Stomach (tissue), 9 donors: Measurements from ENCODE around the gene CDK3. TPM values are rescaled to one million over a fixed set of nuclear protein-coding genes. Genes with fewer than 3 reads are reported as not detected.

Experiments used
- DNase-seq, 2 donors: peaks; one replicate each; pipeline versions ENCODE4 v3.0.0 to v3.0.0-alpha.2; 2013 to 2019
- H3K27ac ChIP-seq, 5 donors: fragments of 200-600 bp in 4 of 5; sonication (generic) in 4 of 5; one replicate each; pipeline ENCODE4 v1.5.1; 2013 to 2019; ENCODE audit warnings: mild to moderate bottlenecking in 1 of 5, moderate library complexity in 1 of 5
- H3K27me3 ChIP-seq, 3 donors: fragments of 200-600 bp; sonication (generic); one replicate each; pipeline ENCODE4 v1.5.1; 2017 to 2019; ENCODE audit warnings: mixed run types in 1 of 3
- H3K36me3 ChIP-seq, 4 donors: fragments of 200-600 bp; sonication (generic); 1 replicate in 3 of 4; 2 replicates in 1 of 4; pipeline ENCODE4 v1.5.1; 2016 to 2019
- H3K4me1 ChIP-seq, 4 donors: fragments of 200-600 bp; sonication (generic); one replicate each; pipeline ENCODE4 v1.5.1; 2016 to 2019
- H3K4me3 ChIP-seq, 4 donors: fragments of 200-600 bp; sonication (generic) in 3 of 4; one replicate each; pipeline ENCODE4 v1.5.1; 2016 to 2019; ENCODE audit warnings: mild to moderate bottlenecking in 1 of 4
- H3K9me3 ChIP-seq, 4 donors: fragments of 200-600 bp; sonication (generic); one replicate each; pipeline ENCODE4 v1.5.1; 2016 to 2019
- EP300 ChIP-seq: sonication (generic); formaldehyde crosslinking; IDR thresholded peaks from one replicate; pipeline ENCODE4 v1.6.1; 2017; ENCODE audit warnings: antibody characterized with exemption
- POLR2A ChIP-seq, 4 donors: fragments of 450-650 bp; IDR thresholded peaks; one replicate each; pipeline ENCODE4 v1.6.1; 2016; ENCODE audit warnings: antibody characterized with exemption in 4 of 4, control low read depth in 2 of 4, mild to moderate bottlenecking in 1 of 4, moderate library complexity in 1 of 4
- POLR2AphosphoS5 ChIP-seq, 3 donors: sonication (generic); formaldehyde crosslinking; IDR thresholded peaks; one replicate each; pipeline ENCODE4 v1.6.1; 2016; ENCODE audit warnings: antibody characterized with exemption in 3 of 3
- WGBS, 5 donors: extraction: QIAGEN DNeasy Blood & Tissue Kit in 3 of 5; methylation state at CpG; one replicate each; pipeline versions ENCODE4 v1.1.5 to v1.1.7; 2013 to 2018; 5-methylcytosine and 5-hydroxymethylcytosine counted together
- intact Hi-C: fragments of 100-400 bp; cut with DNase I; formaldehyde crosslinking; loops from one replicate; pipeline ENCODE4 v1.15.1; 2023; ENCODE audit warnings: low total_unique reads
- polyA plus RNA-seq, 3 donors: library from polyadenylated mRNA; stranded (reverse); fragments of 200-250 nt; gene quantifications; one replicate each; pipeline ENCODE4 v1.2.3, GENCODE V29; 2013
- total RNA-seq, 5 donors: library from RNA; depleted of rRNA; stranded (reverse); fragments of >200 nt; gene quantifications; one replicate each; pipeline versions ENCODE4 v1.1.0 to v1.2.3, GENCODE V29; 2014 to 2016
- TF ChIP-seq, protein P1 (sequence below), 7 experiments: fragments of 450-650 bp in 4 of 7; fragments of 200-600 bp in 3 of 7; sonication (generic) in 3 of 7; IDR thresholded peaks; one replicate each; pipeline ENCODE4 v1.5.1; 2016 to 2019; ENCODE audit warnings: antibody characterized with exemption in 7 of 7, control low read depth in 2 of 7, mild to moderate bottlenecking in 1 of 7
- donor health status: healthy with polysubstance abuse.
- donor health status: Bipolar disorder and iron deficiency.
- donor health status: healthy.

Gene CDK3
- total and polyA plus RNA-seq, 8 donors: 3.1 to 20.4 (median 8.2) TPM; not detected in 1

DNA sequence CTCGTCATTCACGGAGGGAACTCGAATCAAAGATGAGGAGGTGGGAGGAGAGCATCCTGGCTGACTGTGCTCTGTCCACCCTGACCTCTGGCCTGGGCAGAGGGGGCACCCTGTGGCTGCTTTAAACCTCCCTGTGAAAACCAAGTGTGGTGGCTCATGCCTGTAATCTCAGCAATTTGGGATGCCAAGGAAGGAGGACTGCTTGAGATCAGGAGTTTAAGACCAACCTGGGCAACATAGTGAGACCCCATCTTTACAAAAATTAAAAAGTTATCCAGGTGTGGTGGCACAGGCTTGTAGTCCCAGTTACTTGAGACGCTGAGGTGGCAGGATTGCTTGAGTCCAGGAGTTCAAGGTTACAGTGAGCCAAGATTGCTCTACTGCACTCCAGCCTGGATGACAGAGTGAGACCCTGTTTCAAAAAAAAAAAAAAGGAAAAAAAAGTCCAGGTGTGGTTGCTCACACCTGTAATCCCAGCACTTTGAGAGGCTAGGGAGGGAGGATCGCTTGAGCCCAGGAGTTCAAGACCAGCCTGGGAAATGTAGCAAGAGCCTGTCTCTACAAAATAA lies 5.8 kb upstream of the CDK3 start:
- no peaks in the 10 kb centered on the region for H3K27me3 ChIP-seq
- no peak for DNase-seq
- 83 to 98% (median 93%) methylated on average over 5 of the region's 5 CpGs for WGBS, 5 donors
- no peak for TF ChIP-seq POLR2AphosphoS5 (IDR thresholded peaks at IDR 0.05)
- TF ChIP-seq POLR2A (IDR thresholded peaks at IDR 0.05): no peak
- no peak for TF ChIP-seq EP300
- TF ChIP-seq, protein P1, sequence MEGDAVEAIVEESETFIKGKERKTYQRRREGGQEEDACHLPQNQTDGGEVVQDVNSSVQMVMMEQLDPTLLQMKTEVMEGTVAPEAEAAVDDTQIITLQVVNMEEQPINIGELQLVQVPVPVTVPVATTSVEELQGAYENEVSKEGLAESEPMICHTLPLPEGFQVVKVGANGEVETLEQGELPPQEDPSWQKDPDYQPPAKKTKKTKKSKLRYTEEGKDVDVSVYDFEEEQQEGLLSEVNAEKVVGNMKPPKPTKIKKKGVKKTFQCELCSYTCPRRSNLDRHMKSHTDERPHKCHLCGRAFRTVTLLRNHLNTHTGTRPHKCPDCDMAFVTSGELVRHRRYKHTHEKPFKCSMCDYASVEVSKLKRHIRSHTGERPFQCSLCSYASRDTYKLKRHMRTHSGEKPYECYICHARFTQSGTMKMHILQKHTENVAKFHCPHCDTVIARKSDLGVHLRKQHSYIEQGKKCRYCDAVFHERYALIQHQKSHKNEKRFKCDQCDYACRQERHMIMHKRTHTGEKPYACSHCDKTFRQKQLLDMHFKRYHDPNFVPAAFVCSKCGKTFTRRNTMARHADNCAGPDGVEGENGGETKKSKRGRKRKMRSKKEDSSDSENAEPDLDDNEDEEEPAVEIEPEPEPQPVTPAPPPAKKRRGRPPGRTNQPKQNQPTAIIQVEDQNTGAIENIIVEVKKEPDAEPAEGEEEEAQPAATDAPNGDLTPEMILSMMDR (IDR thresholded peaks at IDR 0.05): no peak
- H3K4me3 ChIP-seq: no peak overlapping the region
- H3K36me3 ChIP-seq: peaks cover 11 to 53% (median 41%) of the 10 kb centered on the region in 4 donors
- H3K9me3 ChIP-seq: no peaks in the 10 kb centered on the region
- no peak overlapping the region for H3K27ac ChIP-seq
- H3K4me1 ChIP-seq: peaks cover 11 to 34% (median 27%) of the 10 kb centered on the region in 4 donors
- intact Hi-C loops: no loop called here

DNA sequence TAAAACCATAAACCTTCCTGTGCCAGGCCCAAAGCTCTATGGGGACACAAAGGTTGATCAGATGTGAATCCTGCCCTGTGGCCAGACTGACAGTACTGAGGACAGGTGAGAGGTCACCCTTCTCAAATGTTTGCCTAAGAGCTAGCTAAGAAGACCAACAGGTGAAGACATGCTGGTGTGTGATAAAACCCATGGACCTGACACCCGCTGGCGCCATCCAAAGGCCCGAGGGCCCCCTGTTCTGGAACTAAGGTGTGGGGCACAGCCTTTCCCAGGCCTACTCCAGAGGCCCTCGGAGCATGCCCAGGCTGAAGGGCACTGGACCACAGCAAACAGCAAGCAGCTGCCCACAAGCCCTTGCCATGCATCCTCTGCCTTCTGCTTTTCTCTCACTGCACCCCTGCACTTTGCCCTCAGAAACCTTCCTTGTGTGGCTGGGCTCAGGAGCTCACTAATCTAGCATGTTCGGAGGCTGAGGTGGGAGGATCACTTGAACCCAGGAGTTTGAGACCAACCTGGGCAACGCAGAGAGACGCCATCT lies 5.2 kb upstream of the CDK3 start:
- 85 to 96% (median 91%) methylated on average over 7 of the region's 7 CpGs for WGBS, 5 donors
- no peak for DNase-seq
- Histone ChIP-seq H3K27me3 (no peaks in the 10 kb centered on the region), H3K9me3 (no peaks in the 10 kb centered on the region), H3K27ac (no peak overlapping the region), H3K4me3 (no peak overlapping the region), H3K36me3 (peaks cover 11 to 49% (median 45%) of the 10 kb centered on the region in 4 donors), H3K4me1 (peaks cover 17 to 40% (median 33%) of the 10 kb centered on the region in 4 donors)
- TF ChIP-seq, protein P1 (IDR thresholded peaks at IDR 0.05): no peak
- TF ChIP-seq POLR2AphosphoS5 (IDR thresholded peaks at IDR 0.05) (no peak), POLR2A (IDR thresholded peaks at IDR 0.05) (no peak), EP300 (no peak)
- intact Hi-C loops: no loop called here

DNA sequence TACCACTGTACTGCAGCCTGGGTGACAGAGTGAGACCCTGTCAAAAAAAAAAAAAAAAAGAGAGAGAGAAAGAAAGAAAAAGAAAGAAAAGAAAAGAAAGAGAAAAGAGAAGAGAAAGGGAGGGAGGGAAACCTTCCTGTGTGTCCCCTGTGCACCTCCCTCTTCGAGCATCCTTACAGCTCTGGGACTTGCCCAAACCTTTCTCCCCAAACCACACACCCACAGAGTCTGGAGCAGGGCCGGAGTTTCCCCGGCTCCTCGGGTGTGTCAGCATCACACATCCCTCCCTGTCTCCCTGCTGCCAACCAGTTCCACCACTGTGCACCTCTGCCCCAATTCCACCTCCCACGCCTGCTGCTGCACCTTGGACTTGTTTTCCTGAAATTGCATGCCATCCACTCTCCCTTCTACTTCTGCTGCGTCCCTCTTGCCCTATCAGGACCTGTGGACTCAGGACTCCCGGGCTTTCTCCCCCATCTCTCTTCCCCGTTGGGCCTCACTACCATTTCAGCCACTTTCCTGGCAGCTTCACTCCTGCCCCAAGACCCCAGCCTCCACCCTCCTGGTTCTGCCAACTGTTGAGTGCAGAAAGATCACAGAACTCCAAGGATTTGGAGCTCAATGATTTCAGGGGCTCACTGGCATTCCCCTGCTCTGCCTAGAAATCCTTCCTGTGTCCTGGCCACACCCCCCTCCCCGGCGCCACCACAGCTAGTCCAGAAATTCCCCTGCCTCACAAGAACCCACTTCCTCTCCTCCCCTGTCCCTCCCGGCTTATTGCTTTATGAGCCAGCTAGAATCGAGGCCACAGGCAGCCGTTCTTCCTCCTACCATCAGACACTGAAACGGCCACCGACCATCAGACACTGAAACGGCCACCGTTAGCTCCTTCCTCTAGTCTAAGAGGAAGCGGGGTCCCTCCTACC lies 3.7 kb upstream of the CDK3 start:
- H3K36me3 ChIP-seq: peaks cover 11 to 52% (median 36%) of the 10 kb centered on the region in 4 donors
- peak; percentile 63 to 88 for DNase-seq
- H3K9me3 ChIP-seq: no peaks in the 10 kb centered on the region
- 33 to 44% (median 37%) methylated on average over 18 of the region's 18 CpGs for WGBS, 5 donors
- no peaks in the 10 kb centered on the region for H3K27me3 ChIP-seq
- H3K4me1 ChIP-seq: peaks cover 17 to 46% (median 38%) of the 10 kb centered on the region in 4 donors
- intact Hi-C loops: no loop called here
- peak overlapping the region; percentile 33 to 67 (median 59) for H3K27ac ChIP-seq
- peak in 2 of 3 donors; percentile 12 to 23 for TF ChIP-seq POLR2AphosphoS5 (IDR thresholded peaks at IDR 0.05)
- TF ChIP-seq, protein P1 (IDR thresholded peaks at IDR 0.05): no peak
- H3K4me3 ChIP-seq: no peak overlapping the region

DNA sequence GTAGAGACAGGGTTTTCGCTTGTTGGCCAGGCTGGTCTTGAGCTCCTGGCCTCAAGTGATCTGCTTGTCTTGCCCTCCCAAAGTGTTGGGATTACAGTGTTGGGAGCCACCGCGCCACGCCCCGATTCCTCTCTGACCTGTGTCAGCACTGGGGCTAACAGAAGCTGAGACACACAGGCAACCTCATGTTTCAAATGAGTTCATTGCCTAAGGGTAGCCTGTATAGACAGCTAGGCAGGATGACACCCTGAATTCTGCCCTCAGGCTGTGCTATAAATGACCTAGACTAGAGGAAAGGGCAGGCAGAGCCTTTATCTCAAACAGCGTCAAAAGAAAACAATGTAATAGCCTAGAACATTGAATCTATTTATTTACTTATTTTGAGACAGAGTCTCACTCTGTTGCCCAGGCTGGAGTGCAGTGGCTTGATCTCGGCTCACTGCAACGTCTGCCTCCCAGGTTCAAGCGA lies 2.3 kb upstream of the CDK3 start:
- DNase-seq: no peak
- H3K27ac ChIP-seq: no peak overlapping the region
- H3K36me3 ChIP-seq: peaks cover 6 to 46% (median 32%) of the 10 kb centered on the region in 4 donors
- intact Hi-C loops: no loop called here
- H3K9me3 ChIP-seq: no peaks in the 10 kb centered on the region
- no peaks in the 10 kb centered on the region for H3K27me3 ChIP-seq
- no peak overlapping the region for H3K4me3 ChIP-seq
- TF ChIP-seq EP300 (no peak), POLR2A (IDR thresholded peaks at IDR 0.05) (no peak), POLR2AphosphoS5 (IDR thresholded peaks at IDR 0.05) (no peak)
- TF ChIP-seq, protein P1 (IDR thresholded peaks at IDR 0.05): no peak
- peaks cover 21 to 51% (median 41%) of the 10 kb centered on the region in 4 donors for H3K4me1 ChIP-seq
- WGBS, 5 donors: 78 to 90% (median 84%) methylated on average over 9 of the region's 9 CpGs
